Choroid plexus epithelial cell (primary cell): ENCODE results near the gene TMEM217.
"Not testable (repeated sequence)": the region's sequence is repeated elsewhere in the genome, so short reads cannot be mapped to it uniquely, and the experiment has no call there.

ENCODE experiments used
- DNase-seq: peaks from one replicate; pipeline ENCODE4 v3.0.0-alpha.2; 2010; ENCODE audit warnings: low read depth
- H3K4me3 ChIP-seq: 2 replicates; pipeline ENCODE4 v1.5.1; 2011; ENCODE audit warnings: low read depth, mild to moderate bottlenecking, control low read depth, low read length, moderate library complexity
- CTCF ChIP-seq: conservative IDR thresholded peaks from 2 replicates; pipeline ENCODE4 v1.5.1; 2011; ENCODE audit warnings: low read depth, mild to moderate bottlenecking, control low read depth, inconsistent platforms, low read length, moderate library complexity

The TMEM217 gene

DNA sequence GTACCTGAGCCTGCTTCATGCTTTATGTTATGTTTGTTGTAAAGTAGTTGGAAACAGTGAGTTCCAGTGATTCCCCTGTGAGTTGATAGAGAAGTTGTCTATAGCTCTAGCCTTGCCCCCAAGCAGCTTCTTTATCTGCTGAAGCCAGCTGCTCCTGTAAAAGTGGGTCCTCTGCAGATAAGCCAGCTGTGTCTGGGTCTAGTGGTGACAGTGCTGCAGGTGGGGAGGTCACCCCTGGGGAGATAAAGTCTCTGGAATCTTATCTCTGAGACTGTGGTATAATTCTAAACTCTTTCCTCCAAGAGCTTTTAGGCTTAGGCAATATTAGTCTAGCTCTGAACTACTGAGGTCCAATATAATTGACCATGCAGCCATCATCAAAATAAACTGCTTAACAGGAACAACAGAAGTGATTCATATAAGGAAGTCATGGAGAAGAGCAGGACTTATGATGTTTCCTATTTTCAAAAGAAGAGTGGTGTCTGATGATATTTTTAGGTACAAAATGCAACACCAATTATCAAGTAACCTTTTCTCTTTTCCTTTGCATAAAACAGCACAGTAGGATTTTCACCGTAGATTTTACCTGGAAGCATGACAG, 44.2 kb upstream of the TMEM217 start:
- TF ChIP-seq CTCF, result no peak
- H3K4me3 ChIP-seq, result no peak overlapping the region
- DNase-seq, result no peak

DNA sequence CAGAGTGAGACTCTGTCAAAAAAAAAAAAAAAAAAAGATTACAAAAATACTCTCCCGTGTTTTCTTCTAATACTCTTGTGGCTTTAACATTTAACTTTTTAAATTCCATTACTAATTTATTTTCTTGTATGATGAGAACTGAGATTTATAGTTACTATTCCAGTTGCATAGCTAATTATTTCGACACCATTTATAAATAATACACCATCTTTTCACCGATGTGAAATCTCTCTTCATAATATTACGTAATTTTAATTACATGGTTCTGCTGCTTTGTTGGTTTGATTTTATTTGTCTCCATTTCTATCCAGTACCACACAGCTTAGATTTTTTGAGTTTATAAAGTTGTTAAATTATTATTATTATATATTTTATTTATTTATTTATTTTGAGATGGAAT, 42.0 kb upstream of the TMEM217 start:
- no peak overlapping the region for H3K4me3 ChIP-seq
- no peak for TF ChIP-seq CTCF
- no peak for DNase-seq

DNA sequence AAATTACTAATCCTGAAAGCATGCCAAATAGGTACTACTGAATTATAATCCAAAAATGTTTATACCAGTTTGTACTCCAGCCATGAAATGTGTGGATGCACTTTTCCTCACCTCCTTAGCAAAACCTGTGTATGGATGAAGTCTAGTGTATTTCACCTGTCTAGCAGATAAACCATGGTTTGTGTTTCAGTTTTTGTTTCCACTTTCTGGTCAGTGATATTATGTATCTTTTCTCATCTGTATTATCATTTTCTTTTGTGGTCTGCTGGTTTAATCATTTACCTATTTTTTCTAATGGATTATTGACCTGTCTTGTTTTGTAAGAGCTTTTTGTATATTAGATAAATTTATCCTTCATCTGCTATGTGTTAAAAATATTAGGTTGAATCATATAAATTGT, 41.0 kb upstream of the TMEM217 start:
- no peak overlapping the region for H3K4me3 ChIP-seq
- no peak for DNase-seq
- TF ChIP-seq CTCF, result no peak

- not testable (repeated sequence) for H3K4me3 ChIP-seq, DNase-seq
Observed at GRCh38 chr6:37297637-37298036, 39.7 kb upstream of the TMEM217 start.

DNA sequence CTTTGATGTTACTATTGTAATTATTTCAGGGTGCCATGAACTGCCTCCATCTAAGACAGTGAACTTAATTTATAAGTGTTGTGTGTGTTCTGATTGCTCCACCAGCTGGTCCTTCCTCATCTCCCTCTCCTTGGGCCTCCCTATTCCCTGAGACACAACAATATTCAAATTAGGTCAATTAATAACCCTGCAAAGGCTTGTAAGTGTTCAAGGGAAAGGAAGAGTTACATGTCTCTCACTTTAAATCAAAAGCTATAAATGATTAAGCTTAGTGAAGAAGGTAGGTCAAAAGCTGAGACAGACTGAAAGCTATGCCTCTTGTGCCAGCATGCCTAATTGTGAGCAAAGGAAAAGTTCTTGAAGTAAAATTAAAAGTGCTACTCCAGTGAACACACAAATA, 35.5 kb upstream of the TMEM217 start:
- TF ChIP-seq CTCF, result no peak
- no peak for DNase-seq

DNA sequence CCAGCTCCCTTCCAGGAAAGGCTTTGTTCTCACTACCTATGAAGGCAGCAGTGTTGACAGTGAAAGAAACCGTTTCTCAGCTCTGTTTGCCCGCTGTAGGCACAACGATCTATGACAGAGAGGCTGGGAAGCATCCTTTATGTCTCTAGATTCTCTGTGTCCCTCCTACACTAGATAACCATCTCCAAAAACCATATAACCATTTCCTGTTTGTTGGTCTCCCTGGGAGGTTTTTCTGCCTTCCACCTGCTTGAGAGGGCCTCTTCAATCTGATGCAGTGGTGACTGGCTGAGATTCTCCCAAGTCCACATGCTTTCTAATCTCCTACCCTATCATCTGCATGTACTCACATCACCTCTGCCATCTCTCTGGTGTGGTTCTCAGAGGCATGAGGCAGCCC, 32.0 kb upstream of the TMEM217 start:
- no peak for DNase-seq
- no peak for TF ChIP-seq CTCF
- no peak overlapping the region for H3K4me3 ChIP-seq

More for the DNA sequence above, 35.5 kb upstream of the TMEM217 start:
- no peak overlapping the region for H3K4me3 ChIP-seq

DNA sequence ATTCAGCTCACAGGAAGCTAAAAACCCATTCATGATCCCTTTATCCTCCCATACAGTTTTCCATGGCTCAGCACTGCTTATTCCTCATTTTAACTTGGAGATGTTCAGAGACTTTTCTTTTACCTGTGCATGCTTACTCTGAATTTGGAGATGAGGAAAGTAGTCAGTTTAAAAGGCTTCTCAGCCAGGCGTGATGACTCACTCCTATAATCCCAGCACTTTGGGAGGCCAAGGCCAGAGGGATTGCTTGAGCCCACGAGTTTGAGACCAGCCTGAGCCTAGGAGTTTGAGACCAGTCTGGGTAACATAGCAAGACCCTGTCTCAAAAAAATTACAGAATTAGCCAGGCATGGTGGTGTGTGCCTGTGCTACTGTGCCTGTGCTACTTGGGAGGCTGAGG, 30.3 kb upstream of the TMEM217 start:
- no peak for TF ChIP-seq CTCF
- no peak for DNase-seq

More for the DNA sequence above, 30.3 kb upstream of the TMEM217 start:
- no peak overlapping the region for H3K4me3 ChIP-seq
